Measurements from ENCODE around the gene TNS2. TPM values are rescaled to one million over a fixed set of nuclear protein-coding genes. Genes with fewer than 3 reads are reported as not detected.

TNS2 gene
- polyA plus RNA-seq, 5 donors, result 96.5 to 138 (median 126) TPM

DNA sequence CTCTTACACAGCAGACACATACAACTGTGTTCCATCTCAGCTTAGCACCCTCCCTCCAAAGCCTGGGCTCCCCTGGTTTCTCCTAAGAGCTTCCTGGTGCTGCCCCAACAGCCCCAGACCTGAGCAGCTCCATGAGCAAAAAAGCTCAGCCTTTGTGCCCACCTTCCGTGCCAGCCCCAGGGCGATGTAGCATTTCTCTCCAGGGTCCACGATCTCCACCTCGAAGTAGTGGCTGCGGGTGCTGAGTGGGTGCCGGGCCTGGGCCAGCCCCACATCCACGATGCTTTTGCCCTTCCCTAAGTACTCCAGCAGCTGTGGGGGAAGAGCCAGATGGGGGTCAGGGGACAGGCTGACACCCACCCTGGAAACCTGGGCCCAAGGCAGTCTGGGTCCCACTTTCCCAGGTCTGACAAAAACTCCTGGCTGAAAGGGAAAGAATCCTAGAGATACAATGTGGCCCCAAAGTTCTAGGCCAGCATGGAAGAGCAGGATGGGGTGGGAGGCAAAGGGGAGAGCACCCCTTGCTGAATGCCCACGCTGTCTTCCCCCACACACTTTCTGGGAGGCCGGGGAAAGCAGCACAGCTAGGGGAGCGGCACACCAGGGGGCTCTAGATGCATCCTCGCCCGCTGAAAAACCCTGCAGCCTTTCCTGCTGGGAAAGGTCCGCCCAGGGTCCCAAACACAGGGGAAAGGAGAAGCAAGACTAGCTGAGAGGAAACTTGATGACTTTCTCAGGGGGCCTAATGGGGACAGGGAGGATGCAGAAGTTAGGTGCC is 18.3 kb downstream of the TNS2 start:
- no peak for DNase-seq

DNA sequence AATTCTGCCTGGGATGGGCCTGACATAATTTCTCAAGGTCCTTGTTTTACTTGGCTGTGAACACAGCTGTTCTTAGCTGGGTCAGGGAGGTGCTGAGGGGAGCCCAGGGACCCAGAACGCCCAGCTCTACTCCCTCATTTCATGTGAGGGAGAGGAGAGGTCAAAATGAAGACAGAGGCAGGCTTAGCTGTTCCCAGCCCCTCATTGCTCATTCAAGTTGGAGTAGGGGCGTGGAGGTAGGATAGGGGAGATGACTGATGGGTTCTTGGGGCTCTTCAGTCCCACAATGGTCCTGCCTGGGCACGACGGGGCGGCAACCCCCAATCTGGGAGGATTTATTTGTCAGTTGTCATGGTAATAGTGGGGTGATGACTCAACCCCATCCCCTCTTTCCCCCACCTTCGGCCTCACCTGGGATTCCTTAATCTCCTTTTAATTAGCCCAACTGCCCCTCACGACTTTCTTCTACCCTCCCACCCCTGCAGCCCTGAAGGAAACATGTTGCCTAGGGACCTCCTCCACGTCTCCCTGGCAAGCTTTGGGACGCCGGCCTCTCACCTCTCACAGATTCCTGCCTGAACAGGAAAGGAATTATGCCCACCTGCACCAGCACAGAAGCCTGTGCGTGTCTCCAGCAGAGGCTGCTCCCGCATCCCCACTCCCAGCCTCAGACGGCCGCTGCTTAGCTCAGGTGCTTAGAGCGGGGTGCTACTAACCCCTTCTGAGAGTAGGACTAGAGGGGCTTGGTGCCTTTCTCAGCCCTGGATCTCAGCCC is 19.1 kb downstream of the TNS2 start:
- DNase-seq, result no peak

DNA sequence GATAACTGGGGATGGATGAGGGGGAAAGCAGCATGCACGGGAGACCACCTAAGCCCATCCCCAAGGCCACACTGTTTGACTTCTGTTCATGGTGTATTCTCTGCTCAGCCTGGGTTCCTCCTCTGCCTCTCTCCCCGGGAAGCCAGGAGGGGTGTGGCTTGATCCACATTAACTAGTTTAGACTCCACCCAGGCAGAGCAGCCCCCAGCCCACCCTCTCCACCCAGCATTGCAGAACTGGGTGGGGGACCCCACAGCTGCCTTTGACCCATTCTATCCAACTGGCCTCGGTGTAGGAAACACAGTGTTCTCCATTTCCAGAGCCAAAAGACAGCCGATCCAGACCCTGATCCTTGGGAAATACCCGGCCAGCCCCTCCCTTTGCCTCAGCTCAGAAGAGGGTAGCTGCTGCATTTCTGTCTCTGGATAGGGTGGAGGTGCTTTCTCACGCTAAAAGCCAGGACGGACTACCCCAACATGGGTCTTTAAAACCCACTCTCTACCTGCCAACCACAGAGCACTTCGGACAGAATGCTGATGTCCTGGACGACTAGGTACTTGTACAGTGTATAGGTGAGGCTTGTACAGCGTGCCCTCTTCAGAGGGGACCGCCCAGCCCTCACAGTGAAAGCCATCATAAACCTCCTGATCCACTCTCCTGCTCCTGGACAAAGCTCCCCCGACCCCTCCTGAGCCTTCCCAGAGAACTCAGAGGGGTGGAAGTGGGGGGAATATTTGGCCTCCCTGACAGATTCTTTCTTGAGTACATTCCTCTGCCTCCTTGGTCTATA is 20.0 kb downstream of the TNS2 start:
- DNase-seq, result no peak

DNA sequence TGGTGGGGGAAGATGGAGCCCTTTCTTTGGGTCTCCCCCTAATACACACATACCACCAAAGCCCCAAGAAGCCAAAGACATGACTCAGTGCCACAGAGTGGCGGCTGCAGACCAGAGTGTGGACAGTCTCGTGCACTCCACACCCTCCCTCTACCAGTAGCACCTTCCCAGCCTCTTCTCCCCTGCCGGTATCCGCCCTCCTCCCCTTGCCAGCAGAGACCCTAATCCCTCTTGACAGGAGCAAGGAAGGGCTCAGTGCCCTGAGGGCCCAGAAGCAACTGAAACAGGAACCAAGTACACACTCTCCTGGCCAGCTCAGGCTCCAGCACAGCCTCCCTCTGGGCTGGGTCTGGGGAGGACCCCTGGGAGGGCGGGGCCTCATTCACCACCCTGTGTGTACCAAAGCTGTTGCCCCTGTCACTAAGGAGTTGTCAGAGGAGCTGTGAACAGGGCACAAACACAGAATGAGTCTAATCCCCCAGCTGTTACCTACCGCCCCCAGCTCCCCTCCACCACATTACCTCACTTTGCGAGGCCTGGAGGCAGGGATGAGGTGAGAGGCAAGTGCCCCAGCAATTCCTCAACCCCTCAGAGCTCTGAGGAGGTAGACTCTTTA is 21.1 kb downstream of the TNS2 start:
- DNase-seq, result no peak

DNA sequence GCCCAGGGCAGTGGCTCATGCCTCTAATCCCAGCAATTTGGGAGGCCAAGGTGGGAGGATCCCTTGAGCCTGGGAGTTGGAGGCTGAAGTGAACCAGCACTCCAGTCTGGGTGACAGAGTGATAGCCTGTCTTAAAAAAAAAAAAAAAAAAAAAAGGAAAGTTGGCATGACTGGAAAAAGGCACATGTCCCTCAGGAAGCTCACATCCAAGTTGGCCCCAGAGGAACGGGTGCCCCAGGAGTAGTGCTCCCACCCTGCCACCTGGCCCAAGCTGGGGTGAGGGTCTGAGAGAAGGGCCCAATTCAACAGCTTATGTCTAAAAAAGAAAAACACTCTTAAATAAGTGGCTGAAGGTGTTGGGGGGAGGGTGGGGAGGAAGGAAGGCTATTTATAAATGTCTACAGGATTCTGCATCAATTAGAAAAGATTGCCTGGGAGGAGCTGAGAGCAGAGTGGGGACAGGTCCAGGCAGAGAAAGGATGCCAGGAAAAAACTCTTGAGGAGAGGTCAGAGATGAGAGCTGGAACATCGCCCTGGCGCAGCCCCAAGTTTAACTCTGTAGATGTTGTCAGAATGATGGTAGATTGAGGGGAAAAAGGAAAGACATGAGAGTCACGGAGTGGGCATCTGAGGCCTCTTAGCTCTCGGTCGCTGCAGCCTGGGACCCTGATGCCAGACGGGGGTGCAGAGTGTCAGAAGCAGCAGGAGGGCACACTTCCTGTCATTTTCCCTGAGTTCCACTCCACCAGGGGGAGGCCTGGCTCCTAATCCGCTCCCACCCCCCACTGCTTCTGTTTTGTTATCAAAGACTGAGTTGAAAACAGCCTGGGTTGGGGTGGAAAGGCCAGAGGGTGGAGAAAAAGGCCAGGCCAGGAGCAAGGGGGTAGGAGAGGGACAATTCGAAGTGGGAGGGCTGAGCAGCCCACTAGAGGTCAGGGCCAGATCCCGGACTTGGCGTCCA is 22.0 kb downstream of the TNS2 start:
- DNase-seq, result no peak

DNA sequence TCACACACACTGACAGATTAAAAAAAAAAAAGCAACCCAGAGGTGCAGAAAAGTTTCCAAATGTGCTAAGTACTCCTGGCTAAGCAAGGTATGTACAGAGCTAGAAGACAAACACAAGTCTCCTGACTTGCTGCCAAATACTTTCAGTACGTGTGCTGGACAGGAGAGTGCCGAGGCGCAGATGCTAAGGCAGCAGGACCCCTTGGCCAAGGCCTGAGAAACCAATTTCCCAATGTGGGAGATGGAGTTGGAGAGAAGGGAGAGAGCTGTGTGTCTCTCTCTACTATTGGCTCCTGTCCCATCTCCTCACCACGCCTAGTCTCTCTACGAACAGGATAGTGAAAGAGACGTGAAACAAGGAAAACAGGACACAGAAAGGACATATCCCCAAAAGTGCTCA is 24.0 kb downstream of the TNS2 start:
- DNase-seq, result no peak

DNA sequence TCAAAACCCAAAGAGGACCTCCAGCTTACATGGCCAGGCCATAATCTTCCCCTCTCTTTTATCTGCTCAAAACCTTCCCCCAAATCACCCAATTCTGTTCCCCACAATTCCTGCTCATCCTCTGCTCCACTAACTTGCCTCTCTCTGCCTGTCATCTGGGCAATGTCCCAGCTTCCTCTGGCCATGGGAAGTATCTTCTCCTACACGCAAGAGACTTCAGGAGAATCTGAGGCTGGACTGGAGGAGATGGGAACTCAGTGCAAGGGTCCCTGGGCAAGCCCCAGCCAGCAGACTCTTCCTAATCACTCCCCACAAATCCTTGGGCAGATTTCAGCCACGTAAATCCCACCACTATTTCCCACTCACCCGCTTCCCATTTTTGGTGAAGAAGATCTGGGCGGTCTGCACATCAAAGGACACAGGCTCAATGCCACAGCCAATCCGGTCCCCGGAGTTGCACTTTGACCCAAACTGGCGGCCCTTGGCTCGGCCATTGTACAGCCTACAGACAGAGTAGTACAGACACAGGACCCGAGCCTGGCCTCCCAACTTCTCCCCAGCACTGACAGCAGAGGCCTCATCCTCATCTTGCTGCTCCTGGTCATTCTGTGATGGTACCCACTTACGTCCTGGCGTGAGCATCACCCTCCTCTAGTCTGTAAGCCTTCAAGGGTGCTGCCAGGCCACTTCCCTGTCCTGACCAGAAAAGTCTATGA is 24.6 kb downstream of the TNS2 start:
- DNase-seq, result no peak

DNA sequence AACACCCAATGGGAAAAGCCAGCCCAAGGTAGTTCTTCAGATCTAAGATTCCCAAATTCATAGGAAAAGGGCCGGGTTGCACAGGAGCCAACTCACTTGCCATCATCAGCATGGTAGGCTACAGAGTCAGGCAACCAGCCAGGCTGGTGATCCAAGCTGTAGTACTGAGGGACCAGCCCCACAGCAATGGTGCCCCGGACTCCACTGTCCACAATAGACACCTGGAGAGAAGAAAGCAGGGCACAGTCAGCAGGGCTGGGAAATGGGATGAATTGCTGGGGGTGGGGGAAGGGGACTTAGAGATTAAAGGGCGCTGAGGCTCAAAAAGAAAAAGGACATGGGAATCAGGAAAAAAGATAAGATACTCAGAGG is 25.1 kb downstream of the TNS2 start:
- no peak for DNase-seq

DNA sequence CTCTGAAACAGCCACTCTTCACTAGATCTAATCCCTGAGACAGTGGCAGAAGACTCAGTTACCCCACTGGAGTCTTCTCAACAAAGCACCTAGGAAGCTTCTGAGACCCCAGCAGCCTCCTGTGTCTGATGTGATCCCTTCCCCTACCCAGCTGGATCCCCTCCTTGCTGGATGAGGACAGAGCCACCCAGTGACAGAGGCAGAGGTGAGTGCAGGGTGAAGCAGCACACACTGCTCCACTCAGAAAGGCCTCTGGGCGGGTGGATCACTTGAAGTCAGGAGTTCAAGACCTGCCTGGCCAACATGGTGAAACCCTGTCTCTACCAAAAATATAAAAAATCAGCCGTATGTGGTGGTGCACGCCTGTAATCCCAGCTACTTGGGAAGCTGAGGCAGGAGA is 26.6 kb downstream of the TNS2 start:
- DNase-seq, result no peak

DNA sequence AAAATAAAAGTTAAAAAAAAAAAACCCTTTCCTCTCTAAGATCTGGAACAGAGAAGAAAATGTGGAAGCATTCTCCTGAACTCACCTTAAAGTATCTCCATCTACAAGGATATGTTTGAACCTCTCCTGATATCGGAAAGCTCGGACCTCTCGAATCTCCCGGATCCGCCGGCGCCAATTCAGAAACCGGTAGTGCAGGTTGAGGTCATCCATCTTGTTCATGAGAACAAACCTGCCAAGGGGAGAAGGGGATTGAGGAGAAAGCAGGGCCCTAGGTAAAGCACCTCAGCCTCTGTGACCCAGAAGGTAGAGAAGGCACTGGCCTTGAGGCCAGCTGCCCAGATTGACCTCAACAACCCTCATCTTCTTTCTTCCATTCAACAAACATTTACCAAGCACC is 27.2 kb downstream of the TNS2 start:
- no peak for DNase-seq

DNA sequence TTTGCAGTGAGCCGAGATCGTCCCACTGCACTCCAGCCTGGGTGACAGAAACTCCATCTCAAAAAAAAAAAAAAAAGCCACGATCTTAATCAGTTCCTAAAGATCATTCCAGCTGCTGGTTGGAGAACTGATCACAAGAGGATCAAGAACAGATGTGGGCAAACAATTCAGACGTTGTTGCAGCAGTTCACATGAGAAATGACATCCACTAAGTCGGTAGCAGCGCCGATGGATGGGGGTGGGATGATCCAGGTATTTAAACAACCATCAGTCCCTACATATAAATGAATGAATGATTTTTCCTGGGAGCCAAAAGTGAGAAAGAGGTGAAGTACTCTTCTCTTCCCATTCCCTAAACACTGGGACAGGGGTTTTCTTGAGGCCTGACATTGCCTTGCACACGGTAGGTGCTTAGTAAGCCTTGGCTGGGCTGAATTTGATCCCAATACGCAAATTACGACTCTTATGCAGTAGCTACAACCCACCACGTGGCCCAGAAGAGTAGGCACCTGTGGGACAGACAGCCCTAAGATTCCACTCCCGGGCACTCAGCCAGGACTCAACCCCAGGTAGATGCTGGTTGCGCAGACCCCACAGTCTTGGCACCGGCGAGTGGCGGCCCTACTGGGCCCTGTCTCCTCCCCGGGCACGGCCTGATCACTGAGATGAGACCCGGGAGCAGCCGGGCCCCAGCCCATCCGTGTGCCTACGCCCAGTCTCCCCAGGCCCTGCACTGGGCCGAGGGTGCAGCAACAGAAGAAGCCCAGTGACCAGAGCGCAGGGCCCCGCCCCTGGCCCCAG is 28.8 kb downstream of the TNS2 start:
- DNase-seq, result no peak

DNA sequence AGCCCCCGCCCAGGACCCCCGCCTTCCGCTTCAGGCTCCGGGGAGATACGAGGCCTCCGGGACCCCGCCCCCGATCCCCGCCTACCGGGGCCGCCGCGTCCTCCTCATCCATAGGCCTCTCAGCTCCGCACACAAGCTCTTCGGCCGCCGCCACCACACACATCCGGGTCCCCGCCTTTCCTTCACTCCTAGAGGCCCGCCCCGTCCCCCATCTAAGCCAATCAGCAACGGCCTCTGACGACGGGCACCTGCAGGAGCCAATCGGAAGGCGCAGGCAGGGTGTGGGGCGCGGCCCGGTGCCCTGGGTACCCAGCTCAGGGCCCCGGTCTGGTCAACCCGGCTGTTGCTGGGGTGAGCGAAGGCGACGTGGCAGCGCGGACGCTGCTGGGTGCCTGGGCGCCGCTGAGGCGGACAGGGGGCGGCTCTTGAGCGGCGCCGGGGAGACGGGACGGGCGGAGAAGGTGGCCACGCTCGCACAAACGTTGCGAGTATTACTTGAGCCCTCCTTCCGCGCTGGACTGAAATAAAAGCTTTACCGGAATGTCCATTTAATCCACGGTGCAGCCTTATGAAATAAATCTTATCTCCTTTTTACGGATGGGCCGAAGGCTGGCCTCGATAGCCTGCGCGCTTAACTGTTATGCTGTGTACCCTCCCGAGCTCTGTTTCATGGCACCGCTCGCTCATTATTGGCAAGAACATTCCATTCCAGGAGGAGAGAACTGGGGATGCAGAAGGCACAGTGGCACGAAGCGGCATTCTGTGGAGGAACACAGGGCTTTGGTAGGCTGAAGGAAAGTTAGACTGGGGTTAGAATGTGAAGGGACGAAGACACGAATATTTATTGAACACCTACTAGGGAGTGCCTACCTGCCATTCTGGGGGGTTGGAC is 29.6 kb downstream of the TNS2 start, which contains the start of gene SPRYD3:
SPRYD3 (minus strand) TSS at position 165 of the 892 bp plus-strand sequence; CDS start at position 108, 57 bp downstream.
- DNase-seq, result peak; percentile 97

DNA sequence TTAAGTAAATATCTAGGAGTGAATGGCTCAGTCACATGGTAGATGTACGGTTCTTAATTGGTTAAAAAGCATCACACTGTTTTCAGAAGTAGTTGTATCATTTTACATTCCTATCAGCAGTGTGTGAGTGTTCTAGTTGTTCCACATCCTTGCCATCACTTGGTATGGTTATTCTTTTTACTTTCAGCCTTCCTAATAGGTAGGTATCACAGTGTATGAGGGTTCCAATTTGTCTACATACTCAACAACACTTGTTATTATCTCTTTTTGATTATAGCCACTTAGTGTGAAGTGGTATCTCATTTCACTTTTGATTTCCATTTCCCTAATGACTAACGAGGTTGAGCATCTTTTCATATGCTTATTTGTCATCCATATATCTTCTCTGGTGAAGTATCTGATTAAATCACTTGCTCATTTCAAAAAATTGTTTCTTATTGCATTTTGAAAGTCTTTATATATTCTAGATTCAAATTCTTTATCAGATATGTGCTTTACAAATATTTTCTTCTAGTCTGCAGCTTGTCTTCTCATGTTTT is 32.8 kb downstream of the TNS2 start:
- DNase-seq, result no peak

DNA sequence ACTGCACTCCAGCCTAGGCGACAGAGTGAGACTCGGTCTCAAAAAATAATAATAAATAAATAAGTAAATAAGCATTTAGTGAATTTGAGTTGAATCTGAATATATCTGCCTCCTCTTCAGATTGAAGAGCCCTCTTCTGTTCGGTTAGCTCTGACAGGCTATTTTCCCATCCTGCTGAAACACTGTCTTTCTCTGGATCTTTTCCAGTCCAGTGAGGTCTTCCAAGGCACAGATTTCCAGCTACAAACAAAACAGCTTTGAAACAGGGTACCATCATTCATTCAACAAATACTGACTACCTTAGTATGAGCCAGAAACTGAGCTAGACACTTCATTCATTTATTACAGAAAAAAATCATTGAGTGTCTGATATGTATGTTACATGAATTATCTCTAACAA is 36.5 kb downstream of the TNS2 start:
- no peak for DNase-seq

DNA sequence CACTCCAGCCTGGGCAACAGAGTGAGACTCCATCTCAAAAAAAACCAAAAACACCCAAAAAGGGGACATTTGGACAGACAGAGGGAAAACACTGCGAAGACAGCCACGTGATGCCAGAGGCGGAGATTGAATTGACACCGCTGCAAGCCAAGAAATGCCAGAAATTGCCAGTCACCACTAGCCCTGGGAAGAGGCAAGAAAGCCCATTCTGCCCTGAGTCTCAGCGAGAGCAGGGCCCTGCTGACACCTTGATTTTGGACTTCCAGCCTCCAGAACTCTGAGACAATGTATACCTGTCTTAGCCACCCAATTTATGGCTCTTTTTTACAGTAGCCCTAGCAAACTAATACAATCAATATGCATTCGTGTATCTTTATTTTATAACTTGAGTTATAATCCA is 40.2 kb downstream of the TNS2 start:
- DNase-seq, result no peak

DNA sequence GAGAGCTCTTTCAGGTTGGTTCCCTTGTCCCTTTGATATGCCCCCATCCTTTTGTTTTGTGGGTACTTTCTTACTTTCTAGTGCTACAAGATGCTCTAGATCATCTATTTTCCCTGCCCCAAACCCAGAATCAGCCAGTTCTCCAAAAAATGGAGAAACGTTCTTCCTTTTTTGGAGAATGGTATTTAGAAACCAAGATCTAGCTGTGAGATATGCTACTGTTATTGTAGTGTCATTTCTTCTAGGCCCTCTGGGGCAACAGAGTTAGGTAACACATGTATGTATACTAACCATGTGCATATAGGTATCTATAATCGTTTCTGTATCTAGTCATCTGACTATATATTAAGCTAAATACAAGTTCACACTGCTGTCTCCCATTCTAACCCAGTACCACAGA is 40.7 kb downstream of the TNS2 start:
- no peak for DNase-seq

DNA sequence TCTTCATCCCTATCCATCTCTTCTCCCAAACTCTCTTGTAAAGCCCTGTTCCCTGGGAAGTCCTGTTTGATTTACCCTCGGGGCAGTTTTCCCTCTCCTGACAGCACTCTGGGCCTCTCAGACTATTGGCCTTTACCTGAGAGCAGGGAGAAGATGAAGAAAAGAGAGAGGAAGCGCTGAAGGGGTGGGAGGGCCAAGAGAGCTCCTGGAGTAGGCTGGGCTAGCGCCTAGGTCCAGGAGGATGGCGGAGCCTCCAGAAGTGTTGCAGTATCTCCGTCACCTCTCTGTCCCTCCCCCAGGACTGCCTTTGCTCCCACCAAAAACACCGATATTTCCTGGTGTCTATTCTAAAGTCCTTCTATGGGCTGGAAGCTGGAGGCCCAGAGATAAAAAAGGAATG is 41.9 kb downstream of the TNS2 start:
- DNase-seq, result no peak
